GM12878 (cell line): ENCODE measurements around the gene RENBP. TPM values are rescaled to one million over a fixed set of nuclear protein-coding genes. Genes with fewer than 3 reads are reported as not detected.

ENCODE experiments used
- ATAC-seq: fragments of 200-7000 bp; cut with Tn5 transposase; 3 replicates; pipeline ENCODE4 v1.9.1; 2020; ENCODE audit warnings: mild to moderate bottlenecking, moderate library complexity
- BruUV-seq: library from RNA; stranded (reverse); fragments of 400-500 nt; replicated peaks from 2 replicates; lab custom pipeline; 2021; lab: Mats Ljungman, UMichigan
- CTCF ChIA-PET: fragments of 300-600 bp; sonication (Branson Sonifier 250); formaldehyde crosslinking; extraction: SDS; loops from one replicate; lab custom pipeline; 2021; ENCODE audit warnings: inconsistent platforms; lab: Yijun Ruan, JAX
- POLR2A ChIA-PET: fragments of 350-600 bp; formaldehyde crosslinking; extraction: SDS; loops from one replicate; lab custom pipeline; 2021; ENCODE audit warnings: inconsistent platforms; lab: Charles Lee
- RAD21 ChIA-PET: fragments of 300-600 bp; sonication (Branson Sonifier 250); formaldehyde crosslinking; loops from one replicate; lab custom pipeline; 2023; ENCODE audit warnings: antibody characterized with exemption; ENCODE audit not compliant: unreplicated experiment; lab: Charles Lee
- SMC1A ChIA-PET: fragments of 300-600 bp; sonication (Branson Sonifier 250); formaldehyde crosslinking; loops from one replicate; lab custom pipeline; 2023; ENCODE audit not compliant: unreplicated experiment, uncharacterized antibody; lab: Charles Lee
- DNase-seq: peaks from one replicate; pipeline ENCODE4 v3.0.0-alpha.2; 2011; ENCODE audit warnings: low read depth, low spot score
- FAIRE-seq: peaks from 3 replicates; lab custom pipeline; 2011; peaks lifted over from hg19 to GRCh38; lab: Jason Lieb, UNC
- H2AFZ ChIP-seq: 2 replicates; pipeline ENCODE4 v1.6.0; 2011; ENCODE audit warnings: low read depth, low read length, control low read depth; ENCODE audit not compliant: control insufficient read depth
- H3K27ac ChIP-seq: 2 replicates; pipeline ENCODE4 v1.5.1; 2011; ENCODE audit warnings: control low read depth; ENCODE audit not compliant: control insufficient read depth, insufficient read depth
- H3K27me3 ChIP-seq, 2 experiments: replicated peaks in 1 of 2; 2 replicates each; pipeline versions ENCODE4 v1.6.0 to v1.6.1; 2011; ENCODE audit warnings: low read length in 1 of 2; ENCODE audit not compliant: control insufficient read depth in 2 of 2, insufficient read depth in 2 of 2
- H3K36me3 ChIP-seq, 2 experiments: 2 replicates each; pipeline ENCODE4 v1.5.1; 2011; ENCODE audit warnings: low read length in 1 of 2; ENCODE audit not compliant: control insufficient read depth in 2 of 2, insufficient read depth in 2 of 2
- H3K4me1 ChIP-seq: 2 replicates; pipeline ENCODE4 v1.6.1; 2011; ENCODE audit warnings: mild to moderate bottlenecking, low read length, moderate library complexity, mixed read lengths; ENCODE audit not compliant: control insufficient read depth, insufficient read depth
- H3K4me2 ChIP-seq: 2 replicates; pipeline ENCODE4 v1.6.0; 2011; ENCODE audit warnings: control low read depth; ENCODE audit not compliant: control insufficient read depth, insufficient read depth
- H3K4me3 ChIP-seq: fragments of 200-600 bp; sonication (generic); 2 replicates; pipeline ENCODE4 v1.5.1; 2016
- H3K79me2 ChIP-seq: 2 replicates; pipeline ENCODE4 v1.6.0; 2011; ENCODE audit warnings: low read length; ENCODE audit not compliant: control insufficient read depth, insufficient read depth
- H3K9ac ChIP-seq: 2 replicates; pipeline ENCODE4 v1.8.0; 2011; ENCODE audit warnings: low read length, control low read depth, mixed read lengths; ENCODE audit not compliant: control insufficient read depth, insufficient read depth
- H3K9me3 ChIP-seq: replicated peaks from 3 replicates; pipeline ENCODE4 v1.5.1; 2011; ENCODE audit warnings: mild to moderate bottlenecking, low read length; ENCODE audit not compliant: control insufficient read depth, insufficient read depth
- H4K20me1 ChIP-seq: 2 replicates; pipeline ENCODE4 v1.6.0; 2011; ENCODE audit not compliant: control insufficient read depth, insufficient read depth
- CBX3 ChIP-seq: fragments of 200-600 bp; sonication (generic); IDR thresholded peaks from 2 replicates; pipeline ENCODE4 v1.6.1; 2016; ENCODE audit warnings: low read depth, borderline replicate concordance
- CEBPB ChIP-seq, 2 experiments: fragments of 150-350 bp in 1 of 2; IDR thresholded peaks; 2 replicates each; pipeline ENCODE4 v1.6.1; 2012 to 2014; ENCODE audit warnings: low read depth in 2 of 2, low read length in 2 of 2, borderline replicate concordance in 1 of 2, inconsistent platforms in 1 of 2
- CREM ChIP-seq: IDR thresholded peaks from 2 replicates; pipeline ENCODE4 v1.6.1; 2014; ENCODE audit warnings: antibody characterized with exemption, low read depth
- EZH2 ChIP-seq: IDR thresholded peaks from 2 replicates; pipeline ENCODE4 v1.6.1; 2012; ENCODE audit warnings: low read depth, mild to moderate bottlenecking, control low read depth, inconsistent platforms, low read length, borderline replicate concordance; ENCODE audit not compliant: control insufficient read depth
- HDAC6 ChIP-seq: fragments of 200-600 bp; sonication (generic); IDR thresholded peaks from one replicate; pipeline ENCODE4 v1.8.0; 2017; ENCODE audit warnings: antibody characterized with exemption; ENCODE audit not compliant: unreplicated experiment
- KDM1A ChIP-seq: fragments of 200-600 bp; sonication (generic); IDR thresholded peaks from 2 replicates; pipeline ENCODE4 v1.6.1; 2016; ENCODE audit warnings: borderline replicate concordance
- NFYA ChIP-seq: IDR thresholded peaks from 2 replicates; pipeline ENCODE4 v1.6.1; 2011; ENCODE audit warnings: low read depth, mild to moderate bottlenecking, low read length, improper control_type of control experiment, borderline replicate concordance
- NR2F1 ChIP-seq: fragments of 450-650 bp; conservative IDR thresholded peaks from 2 replicates; pipeline ENCODE4 v1.6.1; 2017; ENCODE audit warnings: mild to moderate bottlenecking
- POLR2AphosphoS2 ChIP-seq: IDR thresholded peaks from 2 replicates; pipeline ENCODE4 v1.6.1; 2011; ENCODE audit warnings: low read depth, mild to moderate bottlenecking, low read length, improper control_type of control experiment, moderate library complexity
- SIX5 ChIP-seq: IDR thresholded peaks from 2 replicates; pipeline ENCODE4 v1.6.1; 2011; ENCODE audit warnings: mild to moderate bottlenecking, low read depth, low read length, moderate library complexity; ENCODE audit not compliant: severe bottlenecking
- SMARCA5 ChIP-seq: fragments of 450-650 bp; IDR thresholded peaks from 2 replicates; pipeline ENCODE4 v1.6.1; 2017; ENCODE audit warnings: mild to moderate bottlenecking
- TAF1 ChIP-seq: IDR thresholded peaks from 2 replicates; pipeline ENCODE4 v1.6.1; 2011; ENCODE audit warnings: mild to moderate bottlenecking, low read depth, low read length, borderline replicate concordance
- TARDBP ChIP-seq: IDR thresholded peaks from 2 replicates; pipeline ENCODE4 v1.6.1; 2016; ENCODE audit warnings: borderline replicate concordance
- ZNF622 ChIP-seq: fragments of 450-650 bp; IDR thresholded peaks from 2 replicates; pipeline ENCODE4 v1.6.1; 2017; ENCODE audit warnings: mild to moderate bottlenecking, inconsistent platforms
- WGBS: methylation state at CpG from one replicate; pipeline ENCODE4 v1.1.6; 2016; ENCODE audit warnings: low lambda C conversion rate; ENCODE audit not compliant: insufficient replicate concordance, insufficient coverage; ENCODE audit errors: missing lambda C conversion rate; 5-methylcytosine and 5-hydroxymethylcytosine counted together
- in situ Hi-C: fragments of 300-500 bp; cut with MboI; formaldehyde crosslinking; loops from 9 replicates; pipeline ENCODE4 v1.14.3; 2018; ENCODE audit warnings: mixed read lengths
- intact Hi-C: fragments of 100-400 bp; cut with micrococcal nuclease; formaldehyde crosslinking; loops from one replicate; pipeline ENCODE4 v1.14.2; 2022; ENCODE audit not compliant: unreplicated experiment
- polyA plus RNA-seq, 11 experiments: library from polyadenylated mRNA; depleted of rRNA in 4 of 11; unstranded in 6 of 11; stranded (reverse) in 5 of 11; fragments of >200 nt; fragmentation: Nextera tagmentation in 4 of 11; fragmentation: Illumina TruSeq in 1 of 11; extraction: Ambion mirVana in 4 of 11; extraction: Trizol in 1 of 11; gene quantifications; 1 replicate in 1 of 11; 2 replicates in 10 of 11; pipeline versions ENCODE4 v1.2.1 to v1.2.3, GENCODE V29; 2011 to 2016; ENCODE audit warnings: inconsistent platforms in 2 of 11, missing spikeins in 2 of 11, low read depth in 1 of 11
- total RNA-seq, 4 experiments: library from RNA; depleted of rRNA in 3 of 4; stranded (reverse); fragments of >200 nt in 3 of 4; fragmentation: Illumina TruSeq in 1 of 4; extraction: Trizol in 1 of 4; gene quantifications; 2 replicates each; pipeline versions ENCODE4 v1.2.1 to v1.2.3, GENCODE V29; 2013 to 2021
- TF ChIP-seq, protein P1 (sequence below): fragments of 450-650 bp; IDR thresholded peaks from 2 replicates; pipeline ENCODE4 v1.6.1; 2016; ENCODE audit warnings: mild to moderate bottlenecking
- TF ChIP-seq, protein P2 (sequence below): fragments of 450-650 bp; IDR thresholded peaks from 2 replicates; pipeline ENCODE4 v1.6.1; 2017; ENCODE audit warnings: mild to moderate bottlenecking, low read depth, inconsistent platforms; ENCODE audit not compliant: poor library complexity, severe bottlenecking

RENBP gene
- total and polyA plus RNA-seq, 10 of the 15 experiments (the other 5 are each of a cell fraction or from before 2014, with no cell fraction given): 0.36 to 4.9 (median 1.8) TPM; not detected in 3

DNA sequence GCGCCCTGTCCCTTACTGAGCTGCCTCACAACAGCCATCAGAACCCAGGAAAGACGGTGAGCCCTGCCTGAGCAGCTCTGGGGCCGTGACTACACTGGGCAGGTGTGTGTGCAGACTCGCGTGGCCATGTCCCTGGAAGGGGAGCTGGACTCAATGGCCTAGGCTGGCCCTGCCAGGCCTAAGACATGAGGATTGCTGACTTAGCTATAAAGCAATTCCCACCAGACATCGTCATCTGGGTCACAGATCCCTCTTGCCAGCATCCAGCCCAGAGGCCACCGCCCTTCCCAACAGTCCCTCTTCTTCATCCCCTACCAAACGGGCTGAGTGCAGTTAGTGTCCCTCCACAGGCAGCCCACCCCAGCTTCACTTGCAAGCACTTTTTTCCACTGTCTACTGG, 13.3 kb downstream of the RENBP start (continued):
- TF ChIP-seq, protein P1, sequence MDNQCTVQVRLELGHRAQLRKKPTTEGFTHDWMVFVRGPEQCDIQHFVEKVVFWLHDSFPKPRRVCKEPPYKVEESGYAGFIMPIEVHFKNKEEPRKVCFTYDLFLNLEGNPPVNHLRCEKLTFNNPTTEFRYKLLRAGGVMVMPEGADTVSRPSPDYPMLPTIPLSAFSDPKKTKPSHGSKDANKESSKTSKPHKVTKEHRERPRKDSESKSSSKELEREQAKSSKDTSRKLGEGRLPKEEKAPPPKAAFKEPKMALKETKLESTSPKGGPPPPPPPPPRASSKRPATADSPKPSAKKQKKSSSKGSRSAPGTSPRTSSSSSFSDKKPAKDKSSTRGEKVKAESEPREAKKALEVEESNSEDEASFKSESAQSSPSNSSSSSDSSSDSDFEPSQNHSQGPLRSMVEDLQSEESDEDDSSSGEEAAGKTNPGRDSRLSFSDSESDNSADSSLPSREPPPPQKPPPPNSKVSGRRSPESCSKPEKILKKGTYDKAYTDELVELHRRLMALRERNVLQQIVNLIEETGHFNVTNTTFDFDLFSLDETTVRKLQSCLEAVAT: no peak
- TF ChIP-seq SMARCA5 (no peak), KDM1A (no peak), SIX5 (no peak)

- Histone ChIP-seq H3K9ac (no peak overlapping the region), H3K27ac (no peak overlapping the region), H3K4me1 (no peaks in the 10 kb centered on the region; the same call in 1 of the 2 replicates), H3K9me3 (no peaks in the 10 kb centered on the region; the same call in 2 of the 3 replicates), H3K79me2 (peaks cover 26% of the 10 kb centered on the region), H2AFZ (no peak overlapping the region), H3K27me3 (no peaks in the 10 kb centered on the region), H3K36me3 (peaks cover 0 to 2% of the 10 kb centered on the region in 2 experiments; a peak in 3 of 4 replicates), H4K20me1 (no peaks in the 10 kb centered on the region), H3K4me3 (no peak overlapping the region), H3K4me2 (no peak overlapping the region)
- in situ Hi-C loops: loop anchor here (5.0 kb wide), 1 partner anchor 442 kb away; the partner anchor contains the start of gene FLNA
- 96% methylated on average over 24 of the region's 31 CpGs for WGBS
- intact Hi-C loops: no loop called here
- FAIRE-seq (no peak), DNase-seq (no peak), ATAC-seq (no peak)
- CTCF ChIA-PET: interaction anchor here (1.8 to 8.7 kb wide), 2 partner anchors 17 to 166 kb away, joined by 5 to 172 read pairs; partner anchors contain the start of genes PLXNB3 and RENBP
- RAD21 ChIA-PET: no interaction called here
- no TSS peak for BruUV-seq
- SMC1A ChIA-PET: interaction anchor here (1.7 kb wide), 1 partner anchor 38 kb away, joined by 4 read pairs; no protein-coding TSS in a partner anchor
- POLR2A ChIA-PET: interaction anchor here (0.5 to 5.8 kb wide), 4 partner anchors 19 to 136 kb away, joined by 3 to 68 read pairs (median 5); partner anchors contain the start of genes HCFC1, IDH3G, SSR4 and TMEM187
- TF ChIP-seq TAF1: no peak
- no peak for TF ChIP-seq KDM1A
- TF ChIP-seq ZNF622: no peak
- TF ChIP-seq EZH2: no peak
- no peak for TF ChIP-seq CREM
- TF ChIP-seq, protein P2, sequence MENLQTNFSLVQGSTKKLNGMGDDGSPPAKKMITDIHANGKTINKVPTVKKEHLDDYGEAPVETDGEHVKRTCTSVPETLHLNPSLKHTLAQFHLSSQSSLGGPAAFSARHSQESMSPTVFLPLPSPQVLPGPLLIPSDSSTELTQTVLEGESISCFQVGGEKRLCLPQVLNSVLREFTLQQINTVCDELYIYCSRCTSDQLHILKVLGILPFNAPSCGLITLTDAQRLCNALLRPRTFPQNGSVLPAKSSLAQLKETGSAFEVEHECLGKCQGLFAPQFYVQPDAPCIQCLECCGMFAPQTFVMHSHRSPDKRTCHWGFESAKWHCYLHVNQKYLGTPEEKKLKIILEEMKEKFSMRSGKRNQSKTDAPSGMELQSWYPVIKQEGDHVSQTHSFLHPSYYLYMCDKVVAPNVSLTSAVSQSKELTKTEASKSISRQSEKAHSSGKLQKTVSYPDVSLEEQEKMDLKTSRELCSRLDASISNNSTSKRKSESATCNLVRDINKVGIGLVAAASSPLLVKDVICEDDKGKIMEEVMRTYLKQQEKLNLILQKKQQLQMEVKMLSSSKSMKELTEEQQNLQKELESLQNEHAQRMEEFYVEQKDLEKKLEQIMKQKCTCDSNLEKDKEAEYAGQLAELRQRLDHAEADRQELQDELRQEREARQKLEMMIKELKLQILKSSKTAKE: no peak
- no peak for TF ChIP-seq CBX3
- no peak for TF ChIP-seq NR2F1
- TF ChIP-seq, protein P1: no peak
- TF ChIP-seq POLR2AphosphoS2: no peak
- TF ChIP-seq HDAC6: no peak
- TF ChIP-seq CEBPB (IDR thresholded peaks at IDR 0.05; ENCODE audit: borderline replicate concordance in 1 of 2, low read depth in 2 of 2, low read length in 2 of 2): no peak
- no peak for TF ChIP-seq TARDBP
- no peak for TF ChIP-seq NFYA
These were observed 14.2 kb downstream of the RENBP start for GRCh38 chrX:153930011-153930910.
